H1 (cell line): Measurements from ENCODE around the gene AOPEP. TPM values are rescaled to one million over a fixed set of nuclear protein-coding genes. Genes with fewer than 3 reads are reported as not detected.

ENCODE experiments used
- CTCF ChIA-PET: fragments of 300-600 bp; sonication (Branson Sonifier 250); formaldehyde crosslinking; loops from one replicate; lab custom pipeline; 2021; ENCODE audit not compliant: partially characterized antibody; lab: Charles Lee
- POLR2A ChIA-PET: fragments of 300-600 bp; sonication (Branson Sonifier 250); formaldehyde crosslinking; loops from one replicate; lab custom pipeline; 2021; ENCODE audit warnings: inconsistent platforms; ENCODE audit not compliant: partially characterized antibody; lab: Charles Lee
- DNase-seq, 2 experiments: peaks; one replicate each; pipeline versions ENCODE4 v3.0.0 to v3.0.0-alpha.2; 2010 to 2022; ENCODE audit warnings: low spot score in 2 of 2, low read depth in 1 of 2, mixed read lengths in 1 of 2
- FAIRE-seq: peaks from 2 replicates; lab custom pipeline; 2011; peaks lifted over from hg19 to GRCh38; lab: Jason Lieb, UNC
- H2AFZ ChIP-seq: 2 replicates; pipeline ENCODE4 v1.8.1; 2012; ENCODE audit warnings: low read length, inconsistent platforms
- H2AK5ac ChIP-seq: 2 replicates; pipeline ENCODE4 v1.6.1; 2013; ENCODE audit warnings: low read depth, low read length
- H2BK120ac ChIP-seq: replicated peaks from 2 replicates; pipeline ENCODE3; 2013; ENCODE audit warnings: low read depth, low read length, inconsistent platforms
- H2BK12ac ChIP-seq: 2 replicates; pipeline ENCODE4 v1.6.1; 2013; ENCODE audit warnings: low read depth, low read length
- H2BK15ac ChIP-seq: 2 replicates; pipeline ENCODE4 v1.6.1; 2013; ENCODE audit warnings: low read length
- H2BK20ac ChIP-seq: 2 replicates; pipeline ENCODE4 v1.6.1; 2013; ENCODE audit warnings: low read length
- H2BK5ac ChIP-seq: 2 replicates; pipeline ENCODE4 v1.6.1; 2013; ENCODE audit warnings: low read depth, low read length
- H3K14ac ChIP-seq: 2 replicates; pipeline ENCODE4 v1.6.1; 2013; ENCODE audit warnings: inconsistent platforms; ENCODE audit not compliant: insufficient read length
- H3K18ac ChIP-seq: 2 replicates; pipeline ENCODE4 v1.6.1; 2013; ENCODE audit warnings: low read length; ENCODE audit errors: extremely low read depth
- H3K23ac ChIP-seq: 2 replicates; pipeline ENCODE4 v1.6.1; 2013; ENCODE audit warnings: inconsistent platforms; ENCODE audit not compliant: insufficient read length
- H3K23me2 ChIP-seq: 2 replicates; pipeline ENCODE4 v1.6.1; 2013; ENCODE audit warnings: low read depth, low read length
- H3K27ac ChIP-seq: 2 replicates; pipeline ENCODE4 v1.6.1; 2011; ENCODE audit warnings: low read depth, low read length, inconsistent platforms
- H3K27me3 ChIP-seq, 4 experiments: replicated peaks in 1 of 4; 1 replicate in 1 of 4; 2 replicates in 3 of 4; pipeline versions ENCODE4 v1.6.1 to v1.8.1; 2011 to 2013; ENCODE audit warnings: low read length in 3 of 4, mild to moderate bottlenecking in 3 of 4, inconsistent platforms in 2 of 4, mixed read lengths in 2 of 4, moderate library complexity in 1 of 4; ENCODE audit not compliant: control insufficient read depth in 3 of 4, insufficient read depth in 3 of 4; ENCODE audit errors: extremely low read depth in 1 of 4
- H3K36me3 ChIP-seq, 4 experiments: 2 replicates each; pipeline versions ENCODE4 v1.6.1 to v1.8.1; 2011 to 2013; ENCODE audit warnings: mild to moderate bottlenecking in 4 of 4, low read length in 3 of 4, moderate library complexity in 2 of 4, control low read depth in 1 of 4, inconsistent platforms in 1 of 4; ENCODE audit not compliant: insufficient read depth in 4 of 4, control insufficient read depth in 2 of 4
- H3K4ac ChIP-seq: replicated peaks from 2 replicates; pipeline ENCODE3; 2013; ENCODE audit warnings: low read length, low read depth, mixed read lengths, inconsistent platforms; ENCODE audit not compliant: insufficient read length
- H3K4me1 ChIP-seq, 4 experiments: replicated peaks in 1 of 4; 1 replicate in 1 of 4; 2 replicates in 3 of 4; pipeline versions ENCODE4 v1.6.1 to v1.8.1; 2011 to 2013; ENCODE audit warnings: low read length in 3 of 4, inconsistent platforms in 2 of 4, mixed read lengths in 1 of 4; ENCODE audit not compliant: insufficient read depth in 4 of 4, control insufficient read depth in 3 of 4
- H3K4me2 ChIP-seq, 2 experiments: 2 replicates each; pipeline versions ENCODE4 v1.6.1 to v1.8.1; 2011 to 2013; ENCODE audit warnings: low read depth in 2 of 2, low read length in 2 of 2, control low read depth in 1 of 2, inconsistent platforms in 1 of 2, mild to moderate bottlenecking in 1 of 2; ENCODE audit not compliant: insufficient read depth in 1 of 2
- H3K4me3 ChIP-seq, 4 experiments: fragments of 200-600, 300-600 bp in 1 of 4; sonication (generic), shearing (Covaris generic), sonication (Bioruptor Twin) in 1 of 4; 2 replicates each; pipeline versions ENCODE4 v1.5.1 to v1.8.1; 2011 to 2016; ENCODE audit warnings: low read length in 4 of 4, low read depth in 3 of 4, control low read depth in 2 of 4, inconsistent platforms in 2 of 4, mild to moderate bottlenecking in 2 of 4, mixed read lengths in 1 of 4, moderate library complexity in 1 of 4; ENCODE audit not compliant: insufficient read depth in 2 of 4; ENCODE audit errors: extremely low read depth in 1 of 4
- H3K56ac ChIP-seq: replicated peaks from 2 replicates; pipeline ENCODE3; 2013; ENCODE audit warnings: low read depth, mild to moderate bottlenecking, mixed read lengths, low read length, inconsistent platforms; ENCODE audit not compliant: insufficient read length
- H3K79me1 ChIP-seq: 2 replicates; pipeline ENCODE4 v1.6.1; 2013; ENCODE audit warnings: low read depth, low read length, control low read depth
- H3K79me2 ChIP-seq, 2 experiments: 2 replicates each; pipeline versions ENCODE4 v1.6.1 to v1.8.1; 2012 to 2013; ENCODE audit warnings: low read length in 2 of 2, mild to moderate bottlenecking in 2 of 2, inconsistent platforms in 1 of 2; ENCODE audit not compliant: insufficient read depth in 2 of 2, control insufficient read depth in 1 of 2
- H3K9ac ChIP-seq, 4 experiments: replicated peaks in 1 of 4; 1 replicate in 1 of 4; 2 replicates in 3 of 4; pipeline versions ENCODE4 v1.6.1 to v1.8.1; 2011 to 2013; ENCODE audit warnings: low read depth in 3 of 4, low read length in 3 of 4, control low read depth in 2 of 4, mild to moderate bottlenecking in 2 of 4, moderate library complexity in 2 of 4, inconsistent platforms in 1 of 4; ENCODE audit errors: extremely low read depth in 1 of 4
- H3K9me3 ChIP-seq, 2 experiments: 2 replicates each; pipeline versions ENCODE4 v1.6.1 to v1.8.1; 2012 to 2013; ENCODE audit warnings: mild to moderate bottlenecking in 2 of 2, moderate library complexity in 2 of 2, control low read depth in 1 of 2, inconsistent platforms in 1 of 2, low read depth in 1 of 2, low read length in 1 of 2, mixed read lengths in 1 of 2; ENCODE audit not compliant: insufficient read depth in 2 of 2
- H4K20me1 ChIP-seq, 2 experiments: replicated peaks in 1 of 2; 2 replicates each; pipeline versions ENCODE3 to v1.8.1; 2011 to 2013; ENCODE audit warnings: inconsistent platforms in 2 of 2, low read length in 2 of 2, mild to moderate bottlenecking in 1 of 2; ENCODE audit not compliant: insufficient read depth in 2 of 2, control insufficient read depth in 1 of 2
- H4K5ac ChIP-seq: 2 replicates; pipeline ENCODE4 v1.6.1; 2013; ENCODE audit warnings: low read length, low read depth, mixed read lengths, inconsistent platforms; ENCODE audit not compliant: insufficient read length
- H4K8ac ChIP-seq: 2 replicates; pipeline ENCODE4 v1.8.0; 2013; ENCODE audit warnings: mild to moderate bottlenecking, moderate library complexity, low read length, inconsistent platforms; ENCODE audit not compliant: insufficient read depth; ENCODE audit errors: extremely low read depth
- H4K91ac ChIP-seq: replicated peaks from 2 replicates; pipeline ENCODE3; 2013; ENCODE audit warnings: low read length, mixed read lengths, inconsistent platforms; ENCODE audit not compliant: insufficient read length
- EZH2 ChIP-seq: fragments of 200-600 bp; sonication (generic); IDR thresholded peaks from 2 replicates; pipeline ENCODE4 v1.7.1; 2012; ENCODE audit warnings: low read depth, mild to moderate bottlenecking, moderate library complexity, low read length, inconsistent platforms; ENCODE audit not compliant: severe bottlenecking
- GTF2F1 ChIP-seq: IDR thresholded peaks from 2 replicates; pipeline ENCODE4 v1.6.1; 2012; ENCODE audit warnings: low read depth, low read length, improper control_type of control experiment, borderline replicate concordance
- JUND ChIP-seq: IDR thresholded peaks from 2 replicates; pipeline ENCODE4 v1.6.1; 2011; ENCODE audit warnings: mild to moderate bottlenecking, improper control_type of control experiment, low read length
- KDM1A ChIP-seq: fragments of 200-600, 300-600 bp; sonication (generic); IDR thresholded peaks from 2 replicates; pipeline ENCODE4 v1.7.1; 2016; ENCODE audit warnings: mild to moderate bottlenecking, low read length, borderline replicate concordance
- RAD21 ChIP-seq, 2 experiments: IDR thresholded peaks in 1 of 2; conservative IDR thresholded peaks in 1 of 2; 2 replicates each; pipeline ENCODE4 v1.6.1; 2011; ENCODE audit warnings: low read depth in 2 of 2, low read length in 2 of 2, improper control_type of control experiment in 1 of 2, inconsistent platforms in 1 of 2, mild to moderate bottlenecking in 1 of 2, moderate library complexity in 1 of 2
- TBP ChIP-seq: IDR thresholded peaks from 2 replicates; pipeline ENCODE4 v1.6.1; 2011; ENCODE audit warnings: low read depth, low read length, improper control_type of control experiment
- WGBS, 2 experiments: shearing (Covaris generic) in 1 of 2; methylation state at CpG; one replicate each; pipeline versions ENCODE4 v1.1.6 to v1.1.7; 2013 to 2015; ENCODE audit warnings: low lambda C conversion rate in 2 of 2, mixed read lengths in 2 of 2, inconsistent platforms in 1 of 2, low coverage in 1 of 2, missing lambda C conversion rate in 1 of 2; ENCODE audit not compliant: insufficient replicate concordance in 2 of 2, insufficient coverage in 1 of 2, insufficient read length in 1 of 2; ENCODE audit errors: extremely low coverage in 1 of 2, missing lambda C conversion rate in 1 of 2; 5-methylcytosine and 5-hydroxymethylcytosine counted together
- polyA plus RNA-seq, 7 experiments: library from polyadenylated mRNA; depleted of rRNA in 3 of 7; stranded (reverse) in 5 of 7; unstranded in 2 of 7; fragments of >200 nt in 5 of 7; fragments of 200-250 nt in 2 of 7; gene quantifications; 1 replicate in 5 of 7; 2 replicates in 1 of 7; 4 replicates in 1 of 7; pipeline versions ENCODE4 v1.2.1 to v1.2.3, GENCODE V29; 2011 to 2013; ENCODE audit warnings: missing spikeins in 2 of 7, mixed read lengths in 2 of 7
- total RNA-seq: library from RNA; stranded (reverse); fragmentation: NEBNext Ultra II Directional; extraction: Animal tissue kit (Norgen Biotek cat#: 25700); gene quantifications from 2 replicates; pipeline ENCODE4 v1.2.1, GENCODE V29; 2021

Gene AOPEP
- total and polyA plus RNA-seq, 2 of the 8 experiments (the other 6 are each of a cell fraction or from before 2014, with no cell fraction given): 6.1 to 14.3 TPM

DNA sequence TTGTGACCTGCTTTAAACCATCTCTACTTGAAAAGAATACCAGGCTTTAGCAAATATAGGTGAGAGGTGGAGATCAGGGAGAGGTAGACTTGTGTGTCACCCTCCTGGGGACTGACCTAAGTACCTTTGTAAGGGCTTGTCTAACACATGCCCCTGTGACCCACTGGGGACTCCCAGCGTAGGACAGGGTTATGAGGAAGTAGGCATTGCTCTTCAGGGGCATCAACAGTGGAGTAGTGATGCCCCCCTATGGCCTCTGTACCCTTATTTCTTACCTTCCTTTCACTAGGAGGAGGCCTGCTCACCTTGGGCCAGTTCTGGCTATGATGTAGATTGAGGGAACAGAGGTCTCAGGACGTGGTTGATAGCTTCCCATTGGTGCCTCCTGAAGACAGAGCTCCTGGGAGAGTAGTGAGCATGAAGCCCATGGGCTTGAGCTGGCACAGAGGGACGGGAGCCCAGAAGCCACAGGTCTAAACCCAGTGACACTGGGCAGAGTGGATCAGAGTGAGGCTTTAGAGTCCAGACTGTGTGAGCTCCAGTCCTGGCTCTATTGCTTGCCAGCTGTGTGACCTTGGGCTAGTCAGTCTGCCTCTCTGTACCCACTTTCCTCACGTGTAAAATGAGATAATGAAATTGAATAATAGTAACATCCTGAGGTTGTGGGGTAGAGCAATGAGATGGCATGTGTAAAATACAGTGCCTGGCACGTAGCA is 191.7 kb downstream of the AOPEP start:
- no peaks in the 10 kb centered on the region for H3K27me3 ChIP-seq
- no peak overlapping the region for H2BK5ac ChIP-seq
- no peak overlapping the region for H3K4ac ChIP-seq
- H3K23me2 ChIP-seq: no peaks in the 10 kb centered on the region; the same call in 1 of the 2 replicates
- no peak overlapping the region for H3K27ac ChIP-seq
- no peak overlapping the region for H3K4me3 ChIP-seq
- no peak overlapping the region for H3K56ac ChIP-seq
- H2BK20ac ChIP-seq: no peak overlapping the region
- no peak overlapping the region for H2BK120ac ChIP-seq
- no peaks in the 10 kb centered on the region; the same call in 1 of the 2 replicates for H3K79me1 ChIP-seq
- H2BK12ac ChIP-seq: peak overlapping the region; percentile 2; the same call in 1 of the 2 replicates
- no peak overlapping the region for H2AFZ ChIP-seq
- no peak overlapping the region for H3K23ac ChIP-seq
- no peak overlapping the region; the same call in 1 of the 2 replicates for H4K8ac ChIP-seq
- CTCF ChIA-PET: interaction anchor here (0.8 to 1.4 kb wide), 6 partner anchors 12 to 138 kb away, joined by 3 to 5 read pairs (median 4); no protein-coding TSS in a partner anchor
- no peak overlapping the region for H3K18ac ChIP-seq
- FAIRE-seq: no peak
- H3K9ac ChIP-seq: no peak overlapping the region
- no peaks in the 10 kb centered on the region for H3K36me3 ChIP-seq
- TF ChIP-seq KDM1A (no peak), RAD21 (IDR thresholded peaks at IDR 0.05 in 1 of 2, conservative IDR thresholded peaks at IDR 0.05 in 1 of 2; ENCODE audit: low read depth in 2 of 2, low read length in 2 of 2) (peak; percentile 8 to 27; a peak in 2 of 4 replicates), GTF2F1 (no peak), TBP (no peak), EZH2 (no peak), JUND (no peak)
- TF ChIP-seq, all 59 proteins: peak for 1
- Histone ChIP-seq H3K4me2 (no peak overlapping the region), H2BK15ac (peak overlapping the region; percentile 77; the same call in 1 of the 2 replicates), H3K79me2 (no peaks in the 10 kb centered on the region), H3K9me3 (no peaks in the 10 kb centered on the region), H4K5ac (no peak overlapping the region), H4K20me1 (no peaks in the 10 kb centered on the region), H3K14ac (no peak overlapping the region), H2AK5ac (no peak overlapping the region), H4K91ac (no peak overlapping the region), H3K4me1 (peaks cover 14 to 25% (median 18%) of the 10 kb centered on the region in 4 experiments)
- POLR2A ChIA-PET: interaction anchor here (1.6 kb wide), 2 partner anchors 8 to 15 kb away, joined by 3 to 4 read pairs; no protein-coding TSS in a partner anchor
- DNase-seq: no peak
- 85% methylated on average over 5 of the region's 5 CpGs; no CpG with 5 or more reads in 1 of the 2 experiments for WGBS, 2 experiments
